HEK293 (cell line): ENCODE data around the gene GRAMD1B.

ENCODE experiments used
- CTCF ChIA-PET: fragments of 350-600 bp; formaldehyde crosslinking; extraction: SDS; loops from one replicate; lab custom pipeline; 2021; ENCODE audit warnings: antibody characterized with exemption; lab: Yijun Ruan, JAX
- POLR2A ChIA-PET: fragments of 300-600 bp; formaldehyde crosslinking; extraction: SDS; loops from one replicate; lab custom pipeline; 2020; ENCODE audit warnings: antibody characterized with exemption, inconsistent platforms; lab: Yijun Ruan, JAX
- H3K27ac ChIP-seq: fragments of 200-500 bp; sonication (Bioruptor generic); 2 replicates; pipeline ENCODE4 v1.5.1; 2014; ENCODE audit warnings: low read depth, low read length, control low read depth, inconsistent platforms; ENCODE audit errors: extremely low read depth
- H3K36me3 ChIP-seq, 2 experiments: fragments of 200-500 bp in 1 of 2; sonication (Bioruptor generic) in 1 of 2; 1 replicate in 1 of 2; 2 replicates in 1 of 2; pipeline ENCODE4 v1.5.1; 2014 to 2017; ENCODE audit warnings: inconsistent platforms in 2 of 2, low read length in 2 of 2; ENCODE audit not compliant: control insufficient read depth in 2 of 2, insufficient read depth in 1 of 2
- H3K4me1 ChIP-seq: fragments of 200-500 bp; sonication (Bioruptor generic); 2 replicates; pipeline ENCODE4 v1.5.1; 2014; ENCODE audit warnings: mild to moderate bottlenecking, low read length, inconsistent platforms; ENCODE audit not compliant: control insufficient read depth, insufficient read depth
- H3K4me3 ChIP-seq: 2 replicates; pipeline ENCODE4 v1.5.1; 2011; ENCODE audit warnings: low read depth, mild to moderate bottlenecking, control low read depth, low read length, moderate library complexity
- H3K9me3 ChIP-seq: fragments of 200-500 bp; sonication (Bioruptor generic); 2 replicates; pipeline ENCODE4 v1.5.1; 2014; ENCODE audit warnings: low read depth, low read length, inconsistent platforms; ENCODE audit not compliant: control insufficient read depth, insufficient read depth
- KLF17 ChIP-seq: fragments of 450-650 bp; formaldehyde crosslinking; IDR thresholded peaks from 2 replicates; pipeline ENCODE4 v1.5.1; 2016; ENCODE audit warnings: missing biosample characterization, missing genetic modification characterization
- KLF8 ChIP-seq: fragments of 450-650 bp; formaldehyde crosslinking; IDR thresholded peaks from 2 replicates; pipeline ENCODE4 v1.5.1; 2016; ENCODE audit warnings: missing biosample characterization, missing genetic modification characterization
- PATZ1 ChIP-seq: fragments of 450-650 bp; formaldehyde crosslinking; IDR thresholded peaks from 2 replicates; pipeline ENCODE4 v1.5.1; 2016; ENCODE audit warnings: missing biosample characterization, missing genetic modification characterization
- PRDM10 ChIP-seq: fragments of 450-650 bp; formaldehyde crosslinking; IDR thresholded peaks from 2 replicates; pipeline ENCODE4 v1.5.1; 2016; ENCODE audit warnings: missing biosample characterization, missing genetic modification characterization
- REST ChIP-seq: fragments of 450-650 bp; formaldehyde crosslinking; IDR thresholded peaks from 2 replicates; pipeline ENCODE4 v1.5.1; 2016; ENCODE audit warnings: missing biosample characterization, missing genetic modification characterization
- SCRT2 ChIP-seq: fragments of 450-650 bp; formaldehyde crosslinking; IDR thresholded peaks from 2 replicates; pipeline ENCODE4 v1.5.1; 2016; ENCODE audit warnings: missing biosample characterization, missing genetic modification characterization
- TSHZ1 ChIP-seq: fragments of 450-650 bp; formaldehyde crosslinking; IDR thresholded peaks from 2 replicates; pipeline ENCODE4 v1.5.1; 2016; ENCODE audit warnings: missing biosample characterization, missing genetic modification characterization, borderline replicate concordance
- YY1 ChIP-seq: fragments of 450-650 bp; formaldehyde crosslinking; IDR thresholded peaks from 2 replicates; pipeline ENCODE4 v1.5.1; 2018; ENCODE audit warnings: missing biosample characterization, missing genetic modification characterization
- ZNF132 ChIP-seq: fragments of 450-650 bp; formaldehyde crosslinking; IDR thresholded peaks from 2 replicates; pipeline ENCODE4 v1.5.1; 2017; ENCODE audit warnings: missing biosample characterization, missing genetic modification characterization, borderline replicate concordance
- ZNF157 ChIP-seq: fragments of 450-650 bp; formaldehyde crosslinking; IDR thresholded peaks from 2 replicates; pipeline ENCODE4 v1.5.1; 2016; ENCODE audit warnings: missing biosample characterization, missing genetic modification characterization
- ZNF184 ChIP-seq: fragments of 450-650 bp; IDR thresholded peaks from 2 replicates; pipeline ENCODE4 v1.5.1; 2018; ENCODE audit warnings: missing biosample characterization, mild to moderate bottlenecking, missing genetic modification characterization
- ZNF223 ChIP-seq: fragments of 450-650 bp; formaldehyde crosslinking; IDR thresholded peaks from 2 replicates; pipeline ENCODE4 v1.5.1; 2016; ENCODE audit warnings: missing biosample characterization, missing genetic modification characterization
- ZNF394 ChIP-seq: fragments of 450-650 bp; formaldehyde crosslinking; IDR thresholded peaks from 2 replicates; pipeline ENCODE4 v1.5.1; 2016; ENCODE audit warnings: missing biosample characterization, missing genetic modification characterization, mild to moderate bottlenecking, moderate library complexity, borderline replicate concordance
- ZNF521 ChIP-seq: fragments of 450-650 bp; formaldehyde crosslinking; IDR thresholded peaks from 2 replicates; pipeline ENCODE4 v1.5.1; 2017; ENCODE audit warnings: missing biosample characterization, mild to moderate bottlenecking, missing genetic modification characterization
- ZNF768 ChIP-seq: fragments of 450-650 bp; formaldehyde crosslinking; IDR thresholded peaks from 2 replicates; pipeline ENCODE4 v1.5.1; 2018; ENCODE audit warnings: missing biosample characterization, mild to moderate bottlenecking, missing genetic modification characterization
- ZSCAN30 ChIP-seq: fragments of 450-650 bp; IDR thresholded peaks from 2 replicates; pipeline ENCODE4 v1.5.1; 2018; ENCODE audit warnings: missing biosample characterization, mild to moderate bottlenecking, missing genetic modification characterization, moderate library complexity

The GRAMD1B gene

GRCh38 chr11:123390146-123390545 is 39.9 kb upstream of the GRAMD1B start:
- Histone ChIP-seq H3K36me3 (no peaks in the 10 kb centered on the region), H3K4me3 (no peak overlapping the region), H3K4me1 (no peaks in the 10 kb centered on the region), H3K27ac (no peak overlapping the region), H3K9me3 (no peaks in the 10 kb centered on the region)
- TF ChIP-seq KLF17: no peak
- no peak for TF ChIP-seq KLF8 (tag by site-specific recombination)
- TF ChIP-seq SCRT2 (tag by site-specific recombination): no peak
- no peak for TF ChIP-seq ZNF132 (tag by site-specific recombination)
- no peak for TF ChIP-seq YY1 (tag by site-specific recombination)
- no peak for TF ChIP-seq ZNF157 (tag by site-specific recombination)
- no peak for TF ChIP-seq ZNF394 (tag by site-specific recombination)
- TF ChIP-seq ZNF223 (tag by site-specific recombination): no peak
- no peak for TF ChIP-seq ZSCAN30
- no peak for TF ChIP-seq TSHZ1 (tag by site-specific recombination)
- no peak for TF ChIP-seq REST (tag by site-specific recombination)
- no peak for TF ChIP-seq PATZ1 (tag by site-specific recombination)
- TF ChIP-seq ZNF184: no peak
- TF ChIP-seq ZNF768: no peak
- ChIA-PET POLR2A (no interaction called here), CTCF (interaction anchor here (2.4 kb wide), 1 partner anchor 17 kb away, joined by 8 read pairs; no protein-coding TSS in a partner anchor)

- Histone ChIP-seq H3K4me1 (no peaks in the 10 kb centered on the region), H3K36me3 (no peaks in the 10 kb centered on the region), H3K9me3 (no peaks in the 10 kb centered on the region), H3K27ac (no peak overlapping the region), H3K4me3 (no peak overlapping the region)
- TF ChIP-seq ZNF521: no peak
- peak; percentile 38; the same call in 1 of the 2 replicates for TF ChIP-seq PRDM10 (tag by site-specific recombination)
- CTCF ChIA-PET: interaction anchor here (2.1 kb wide), 1 partner anchor 16 kb away, joined by 4 read pairs; no protein-coding TSS in a partner anchor
- POLR2A ChIA-PET: no interaction called here
These were observed 38.3 kb upstream of the GRAMD1B start for GRCh38 chr11:123391646-123392348.
